Osteoblast (primary cell): ENCODE results near the gene TUB. TPM values are rescaled to one million over a fixed set of nuclear protein-coding genes. Genes with fewer than 3 reads are reported as not detected.
A peak's percentile ranks its signal among the peaks of the same experiment; 100 is the strongest.

Experiments
- DNase-seq: peaks from one replicate; pipeline ENCODE4 v3.0.0; 2011; ENCODE audit warnings: low spot score, mixed read lengths; ENCODE audit not compliant: insufficient read length; ENCODE audit errors: missing footprints
- H2AFZ ChIP-seq: 2 replicates; pipeline ENCODE4 v1.6.0; 2011; ENCODE audit warnings: mild to moderate bottlenecking, low read length
- H3K27ac ChIP-seq: 2 replicates; pipeline ENCODE4 v1.5.1; 2011; ENCODE audit warnings: mild to moderate bottlenecking, low read depth, low read length, moderate library complexity
- H3K27me3 ChIP-seq: 2 replicates; pipeline ENCODE4 v1.6.0; 2012; ENCODE audit warnings: mild to moderate bottlenecking, control low read depth, inconsistent platforms, low read length, moderate library complexity; ENCODE audit not compliant: insufficient read depth
- H3K36me3 ChIP-seq: 2 replicates; pipeline ENCODE4 v1.5.1; 2011; ENCODE audit warnings: mild to moderate bottlenecking, low read length, control low read depth, moderate library complexity; ENCODE audit not compliant: insufficient read depth
- H3K4me1 ChIP-seq: 2 replicates; pipeline ENCODE4 v1.5.1; 2011; ENCODE audit warnings: mild to moderate bottlenecking, low read length, control low read depth, moderate library complexity; ENCODE audit not compliant: insufficient read depth
- H3K4me2 ChIP-seq: 2 replicates; pipeline ENCODE4 v1.6.0; 2011; ENCODE audit warnings: mild to moderate bottlenecking, low read length; ENCODE audit not compliant: insufficient read depth
- H3K4me3 ChIP-seq: fragments of 200-600 bp; sonication (generic); 3 replicates; pipeline ENCODE4 v1.5.1; 2012; ENCODE audit warnings: mild to moderate bottlenecking, low read length, inconsistent platforms; ENCODE audit not compliant: insufficient read depth
- H3K79me2 ChIP-seq: 2 replicates; pipeline ENCODE4 v1.6.0; 2012; ENCODE audit warnings: mild to moderate bottlenecking, low read length, control low read depth, inconsistent platforms; ENCODE audit not compliant: insufficient read depth
- H3K9me3 ChIP-seq: 2 replicates; pipeline ENCODE4 v1.5.1; 2011; ENCODE audit warnings: low read depth, low read length, control low read depth
- H4K20me1 ChIP-seq: 2 replicates; pipeline ENCODE4 v1.6.0; 2012; ENCODE audit warnings: mild to moderate bottlenecking, low read length, control low read depth; ENCODE audit not compliant: insufficient read depth
- total RNA-seq: library from RNA; depleted of rRNA; stranded (reverse); fragments of >200 nt; gene quantifications from 2 replicates; pipeline ENCODE4 v1.2.3, GENCODE V29; 2012
- TF ChIP-seq, protein P1 (sequence below): IDR thresholded peaks from 2 replicates; pipeline ENCODE4 v1.5.1; 2011; ENCODE audit warnings: mild to moderate bottlenecking, low read depth, low read length, moderate library complexity; ENCODE audit errors: extremely low read depth

The TUB gene
- total RNA-seq, 1 donor = 23.5 TPM

- Histone ChIP-seq H3K4me1 (peaks cover 50% of the 10 kb centered on the region), H3K27ac (no peak overlapping the region), H3K4me3 (no peak overlapping the region), H3K36me3 (no peaks in the 10 kb centered on the region), H2AFZ (no peak overlapping the region), H4K20me1 (no peaks in the 10 kb centered on the region), H3K4me2 (no peak overlapping the region), H3K9me3 (no peaks in the 10 kb centered on the region), H3K79me2 (no peaks in the 10 kb centered on the region), H3K27me3 (no peaks in the 10 kb centered on the region)
- TF ChIP-seq, protein P1, sequence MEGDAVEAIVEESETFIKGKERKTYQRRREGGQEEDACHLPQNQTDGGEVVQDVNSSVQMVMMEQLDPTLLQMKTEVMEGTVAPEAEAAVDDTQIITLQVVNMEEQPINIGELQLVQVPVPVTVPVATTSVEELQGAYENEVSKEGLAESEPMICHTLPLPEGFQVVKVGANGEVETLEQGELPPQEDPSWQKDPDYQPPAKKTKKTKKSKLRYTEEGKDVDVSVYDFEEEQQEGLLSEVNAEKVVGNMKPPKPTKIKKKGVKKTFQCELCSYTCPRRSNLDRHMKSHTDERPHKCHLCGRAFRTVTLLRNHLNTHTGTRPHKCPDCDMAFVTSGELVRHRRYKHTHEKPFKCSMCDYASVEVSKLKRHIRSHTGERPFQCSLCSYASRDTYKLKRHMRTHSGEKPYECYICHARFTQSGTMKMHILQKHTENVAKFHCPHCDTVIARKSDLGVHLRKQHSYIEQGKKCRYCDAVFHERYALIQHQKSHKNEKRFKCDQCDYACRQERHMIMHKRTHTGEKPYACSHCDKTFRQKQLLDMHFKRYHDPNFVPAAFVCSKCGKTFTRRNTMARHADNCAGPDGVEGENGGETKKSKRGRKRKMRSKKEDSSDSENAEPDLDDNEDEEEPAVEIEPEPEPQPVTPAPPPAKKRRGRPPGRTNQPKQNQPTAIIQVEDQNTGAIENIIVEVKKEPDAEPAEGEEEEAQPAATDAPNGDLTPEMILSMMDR = no peak
- peak; percentile 64 for DNase-seq
Observed at GRCh38 chr11:8066911-8067455, 14.0 kb upstream of the TUB start.

- H3K4me3 ChIP-seq = no peak overlapping the region
- TF ChIP-seq, protein P1 = no peak
- H2AFZ ChIP-seq = no peak overlapping the region
- H3K4me1 ChIP-seq = peaks cover 45% of the 10 kb centered on the region
- peak; percentile 9 for DNase-seq
- no peak overlapping the region for H3K27ac ChIP-seq
- no peaks in the 10 kb centered on the region for H3K9me3 ChIP-seq
- H4K20me1 ChIP-seq = no peaks in the 10 kb centered on the region
- no peaks in the 10 kb centered on the region for H3K27me3 ChIP-seq
- no peak overlapping the region for H3K4me2 ChIP-seq
- H3K36me3 ChIP-seq = no peaks in the 10 kb centered on the region
- H3K79me2 ChIP-seq = no peaks in the 10 kb centered on the region
Observed at GRCh38 chr11:8067567-8067928, 13.5 kb upstream of the TUB start.

DNA sequence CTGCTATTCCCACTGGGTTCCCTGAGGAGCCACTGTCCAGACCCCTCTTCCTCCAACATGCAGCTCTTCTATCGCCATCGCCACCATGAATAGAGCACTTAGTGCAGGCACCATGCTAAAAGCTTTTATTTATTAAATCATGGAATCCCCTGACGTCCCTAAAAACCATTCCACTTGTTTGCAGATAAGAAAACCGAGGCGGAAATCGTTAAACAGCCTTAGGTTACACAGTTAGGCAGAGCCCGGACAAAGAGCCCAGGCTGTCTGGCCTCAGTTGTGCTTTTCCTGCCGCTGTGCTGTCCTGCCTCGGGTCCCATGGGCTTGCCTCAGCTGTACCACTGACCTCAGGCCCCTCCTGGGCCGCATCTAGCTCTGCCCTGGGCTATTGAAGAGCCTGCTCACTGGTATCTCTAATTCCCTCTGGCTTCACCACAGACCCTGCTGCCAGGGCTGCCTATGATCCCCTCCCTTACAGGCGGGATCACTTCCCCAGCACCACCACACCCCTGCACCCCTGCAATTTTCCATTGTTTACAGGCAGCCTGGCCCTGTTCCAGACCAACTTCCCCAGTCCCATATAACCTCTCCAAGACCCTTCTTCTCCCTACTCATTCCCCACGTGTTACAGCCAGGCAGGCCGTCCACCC, 13.0 kb upstream of the TUB start:
- no peaks in the 10 kb centered on the region for H3K79me2 ChIP-seq
- H3K4me2 ChIP-seq = peak overlapping the region; percentile 72
- peaks cover 40% of the 10 kb centered on the region for H3K4me1 ChIP-seq
- H2AFZ ChIP-seq = no peak overlapping the region
- no peaks in the 10 kb centered on the region for H3K36me3 ChIP-seq
- no peaks in the 10 kb centered on the region for H3K27me3 ChIP-seq
- H3K4me3 ChIP-seq = peak overlapping the region; percentile 24
- no peaks in the 10 kb centered on the region for H4K20me1 ChIP-seq
- peak overlapping the region; percentile 55 for H3K27ac ChIP-seq
- TF ChIP-seq, protein P1 = no peak
- DNase-seq = no peak
- no peaks in the 10 kb centered on the region for H3K9me3 ChIP-seq

- Histone ChIP-seq H3K9me3 (no peaks in the 10 kb centered on the region), H3K4me3 (peak overlapping the region; percentile 24), H3K4me2 (peak overlapping the region; percentile 72), H3K36me3 (no peaks in the 10 kb centered on the region), H3K27me3 (no peaks in the 10 kb centered on the region), H3K79me2 (no peaks in the 10 kb centered on the region), H2AFZ (peak overlapping the region; percentile 26), H3K27ac (peak overlapping the region; percentile 55), H3K4me1 (peaks cover 33% of the 10 kb centered on the region), H4K20me1 (no peaks in the 10 kb centered on the region)
- peak; percentile 96 for DNase-seq
- TF ChIP-seq, protein P1 = no peak
Observed at GRCh38 chr11:8068605-8069221, 12.3 kb upstream of the TUB start.
